Measurements from ENCODE around the gene ADRA2C.

Gene ADRA2C

DNA sequence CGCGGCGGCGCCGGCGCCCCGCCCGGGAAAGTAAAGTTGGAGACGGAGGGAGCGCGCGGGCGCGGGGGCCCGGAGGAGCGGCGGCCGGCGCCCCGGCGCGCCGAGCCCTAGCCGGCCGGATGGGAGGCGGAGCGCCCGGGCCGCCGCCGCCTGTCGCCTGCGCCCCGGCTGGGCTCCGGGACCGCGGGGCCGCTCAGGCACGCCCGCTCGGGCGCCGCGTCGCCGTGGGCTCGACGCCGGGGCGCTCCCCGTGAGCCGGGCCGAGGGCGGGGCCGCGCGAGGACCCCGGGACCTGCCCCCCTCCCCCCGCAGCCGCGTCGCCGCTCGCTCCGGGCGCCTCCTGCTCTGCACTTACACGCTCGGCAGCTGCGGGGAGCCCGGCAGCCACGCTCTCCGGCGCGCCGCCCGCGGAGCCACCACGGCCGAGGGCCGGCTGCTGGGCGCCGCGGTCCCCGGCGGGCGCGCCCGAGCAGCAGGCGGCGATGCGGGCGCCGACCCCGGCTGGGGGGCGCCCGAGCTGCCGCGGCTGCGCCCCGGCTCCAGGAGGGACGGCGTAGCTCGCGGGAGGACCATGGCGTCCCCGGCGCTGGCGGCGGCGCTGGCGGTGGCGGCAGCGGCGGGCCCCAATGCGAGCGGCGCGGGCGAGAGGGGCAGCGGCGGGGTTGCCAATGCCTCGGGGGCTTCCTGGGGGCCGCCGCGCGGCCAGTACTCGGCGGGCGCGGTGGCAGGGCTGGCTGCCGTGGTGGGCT lies at the start of gene ADRA2C:
Gene ADRA2C (plus strand): TSS at position 350 of the 749 bp plus-strand sequence. CDS start 222 bp downstream, at position 572.
- DNase-seq: peak in 1 of 2 donors; percentile 16

DNA sequence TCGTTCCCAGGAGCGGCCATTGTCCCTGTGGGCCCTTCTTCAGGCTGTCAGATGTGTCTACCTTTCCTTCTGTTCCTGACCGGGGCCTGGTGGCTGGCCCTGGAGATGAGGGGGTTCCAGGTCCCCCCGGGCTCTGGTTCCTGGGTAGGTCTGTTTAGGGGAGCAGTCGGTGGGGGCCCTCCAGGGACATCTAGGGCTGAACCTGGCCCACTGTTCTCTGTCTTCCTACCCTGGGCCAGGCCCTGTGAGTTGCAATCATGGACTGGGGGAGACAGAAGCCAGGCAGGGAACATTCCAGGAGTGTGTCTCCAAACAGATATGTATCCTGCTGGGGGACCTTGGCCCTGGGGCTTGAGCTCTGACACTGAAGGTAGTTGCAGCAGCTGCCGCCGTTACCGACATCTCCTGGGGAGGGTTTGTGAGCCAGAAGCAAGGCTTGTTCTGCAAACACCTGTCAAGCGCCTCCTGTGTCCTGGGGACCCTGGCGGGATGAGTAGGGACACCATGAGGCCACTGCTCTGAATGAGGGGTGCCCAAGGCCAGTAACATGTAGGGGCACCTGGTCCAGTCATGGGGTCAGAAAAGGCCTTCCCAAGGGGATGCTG lies 49.5 kb upstream of the ADRA2C start:
- no peak for DNase-seq

DNA sequence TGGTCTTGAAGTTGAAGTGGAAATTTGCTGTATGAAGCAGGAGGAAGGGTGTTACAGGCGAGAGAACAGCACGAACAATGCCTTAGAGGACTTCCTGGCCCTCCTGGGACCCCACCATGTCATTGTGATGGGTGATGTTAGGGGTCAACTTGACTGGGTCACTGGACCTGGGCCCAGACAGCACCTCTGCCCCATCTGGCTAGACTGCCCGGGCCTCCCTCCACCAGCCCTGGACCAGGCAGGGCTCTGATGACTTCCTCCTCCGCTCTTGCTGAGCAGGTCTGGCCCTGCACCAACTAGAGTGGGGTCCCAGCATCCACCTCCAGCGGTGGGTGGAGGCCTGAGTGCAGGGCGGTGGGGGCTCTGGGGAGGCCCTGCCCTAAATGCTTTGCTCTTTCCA lies 48.9 kb upstream of the ADRA2C start:
- DNase-seq: no peak

DNA sequence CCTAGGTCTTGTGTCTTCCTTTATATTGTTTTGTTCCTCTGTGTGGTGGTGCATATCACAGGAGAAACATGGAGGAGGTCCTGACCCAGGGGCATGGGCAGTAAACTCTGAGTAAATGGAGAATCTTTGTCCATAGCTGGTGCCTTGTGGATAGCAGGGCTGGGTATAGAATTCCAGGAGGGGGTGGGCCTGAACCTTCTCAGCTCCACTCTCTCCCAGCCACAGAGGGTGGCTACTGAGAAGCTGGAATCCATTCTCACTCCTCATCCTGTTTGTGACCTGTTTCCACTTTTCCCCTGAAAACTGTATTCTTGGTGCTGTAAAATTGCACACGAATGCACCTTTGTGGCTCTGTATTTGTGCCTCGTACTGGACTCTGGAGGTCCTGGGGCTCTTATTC lies 47.7 kb upstream of the ADRA2C start:
- DNase-seq: no peak

DNA sequence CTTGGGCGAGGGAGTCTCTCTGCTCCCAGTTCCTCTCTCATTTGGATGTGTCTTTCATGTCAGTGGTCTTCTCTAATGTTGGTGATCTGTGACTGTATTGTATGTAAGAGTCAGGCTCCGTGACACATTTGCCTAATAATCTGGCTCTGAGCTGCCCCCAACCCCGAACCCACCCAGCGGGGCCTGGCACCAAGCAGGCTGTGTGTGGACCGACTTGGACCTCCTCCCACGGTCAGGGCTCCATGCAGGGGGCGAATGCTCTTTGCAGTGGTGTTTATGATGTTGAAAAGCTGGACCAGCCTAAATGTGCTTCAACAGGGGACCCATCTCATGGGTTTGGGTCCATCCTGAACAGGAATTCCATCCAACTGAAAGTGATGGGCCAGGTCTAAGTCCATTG lies 47.0 kb upstream of the ADRA2C start:
- DNase-seq: no peak

DNA sequence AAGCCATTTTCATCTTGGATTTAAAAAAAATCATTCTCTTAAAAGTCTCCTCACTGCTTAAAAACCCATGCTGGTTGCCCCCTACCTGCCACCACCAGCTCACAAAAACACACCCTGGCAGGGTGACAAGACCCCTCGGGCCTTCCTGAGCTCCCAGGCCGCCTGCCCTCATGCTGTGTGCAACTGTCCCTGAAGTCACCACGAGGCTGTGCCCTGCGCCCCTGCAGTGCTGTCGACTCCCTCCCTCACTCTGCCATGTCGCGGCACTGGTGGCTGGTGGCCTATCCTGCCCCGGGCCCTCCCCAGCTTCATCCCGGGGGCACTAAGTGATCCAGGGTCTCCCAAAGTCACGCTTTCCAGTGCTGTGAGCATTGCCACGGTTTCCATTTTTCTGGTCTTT lies 46.3 kb upstream of the ADRA2C start:
- DNase-seq: no peak

DNA sequence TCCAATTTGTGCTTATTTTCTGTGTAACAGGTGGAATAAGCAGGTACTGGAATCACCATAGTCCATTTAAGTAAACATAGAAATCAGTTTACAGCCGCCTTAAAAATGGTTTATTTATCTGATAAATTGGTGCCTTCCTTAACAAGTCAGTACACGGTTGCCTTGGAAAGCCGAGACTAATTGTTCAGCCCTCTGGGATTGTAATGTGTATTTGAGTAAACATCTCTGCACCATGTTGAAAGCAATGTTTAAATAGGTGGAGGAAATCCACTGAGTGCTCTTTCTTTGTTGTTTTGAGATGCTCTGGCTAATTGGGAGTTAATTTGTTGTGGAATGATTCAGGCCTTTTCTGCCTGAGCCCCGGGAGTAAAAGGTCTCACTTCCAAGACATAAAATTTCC lies 45.7 kb upstream of the ADRA2C start:
- no peak for DNase-seq

DNA sequence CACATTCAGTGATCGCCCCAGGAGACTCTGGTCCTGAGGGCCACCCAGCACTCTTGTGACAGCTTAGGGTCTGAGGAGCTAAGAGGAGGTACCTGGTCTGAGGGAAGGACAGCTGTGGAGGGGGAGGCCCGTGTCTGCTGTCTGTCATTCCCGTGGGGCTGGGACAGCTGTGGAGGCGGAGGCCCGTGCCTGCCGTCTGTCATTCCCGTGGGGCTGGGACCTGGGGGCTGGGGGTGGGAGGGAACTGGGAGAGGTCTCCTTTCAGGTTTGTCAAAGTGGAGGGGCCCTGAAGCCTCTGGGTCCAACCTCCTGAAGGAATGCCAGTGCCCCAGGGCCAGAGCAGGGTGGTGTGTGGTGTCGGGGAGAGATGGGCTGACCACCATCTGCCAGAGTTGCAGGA lies 45.0 kb upstream of the ADRA2C start:
- no peak for DNase-seq

DNA sequence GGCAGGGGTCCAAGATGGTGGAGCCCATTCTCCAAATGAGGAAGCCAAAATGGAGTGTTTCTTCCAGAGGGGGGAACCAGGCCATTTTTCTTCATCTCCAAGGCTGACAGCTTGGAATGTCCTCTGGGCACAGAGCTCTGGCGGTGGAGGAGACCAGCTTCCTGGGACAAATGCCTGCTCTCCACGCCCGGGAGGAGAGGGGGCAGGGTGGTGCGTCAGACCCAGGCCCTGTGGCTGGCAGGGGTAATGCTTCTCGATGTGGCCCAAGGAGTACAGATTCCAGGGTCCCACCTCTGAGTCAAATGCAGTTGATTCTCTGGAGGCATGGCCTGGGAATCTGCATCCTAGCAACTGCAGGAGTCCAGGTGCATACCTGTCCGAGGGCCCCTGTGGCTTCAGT lies 44.6 kb upstream of the ADRA2C start:
- no peak for DNase-seq

DNA sequence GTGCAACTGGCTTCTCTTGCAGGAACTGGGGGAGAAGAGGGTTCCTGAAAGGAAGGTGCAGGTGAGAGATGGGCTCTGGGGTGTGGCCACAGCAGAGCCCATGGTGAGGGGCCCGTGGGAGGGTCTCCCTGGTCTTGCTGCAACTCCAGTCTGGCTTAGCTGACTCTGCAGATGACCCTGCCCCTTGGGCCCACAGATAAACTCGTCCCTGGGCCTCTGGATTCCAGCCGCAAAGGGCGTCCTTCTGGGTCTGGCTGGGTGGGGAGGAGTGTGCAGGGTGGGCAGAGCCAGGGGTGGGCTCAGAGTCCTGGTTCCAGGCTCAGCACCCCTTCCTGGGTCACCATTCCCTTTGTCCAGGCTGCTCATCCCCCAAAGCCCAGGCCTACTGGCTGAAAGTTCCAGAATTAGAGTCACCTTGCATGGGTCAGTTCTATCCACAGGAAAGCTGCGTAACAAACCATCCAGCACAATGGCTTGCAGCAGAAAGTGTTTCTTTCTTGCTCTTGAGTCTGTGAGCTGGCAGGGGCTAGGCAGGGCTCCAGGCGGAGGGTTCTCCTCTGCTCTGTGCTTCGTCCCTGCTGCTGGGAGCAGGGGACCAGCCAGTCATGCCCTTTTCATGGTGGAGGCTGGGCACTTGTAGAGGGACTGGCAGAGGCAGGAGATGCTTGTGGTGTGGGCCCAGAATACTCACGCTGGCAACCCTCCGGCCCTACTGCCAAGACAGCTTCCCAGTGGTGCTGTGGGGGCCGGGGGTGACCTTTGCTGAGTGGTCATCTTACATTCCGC lies 43.5 kb upstream of the ADRA2C start:
- no peak for DNase-seq

DNA sequence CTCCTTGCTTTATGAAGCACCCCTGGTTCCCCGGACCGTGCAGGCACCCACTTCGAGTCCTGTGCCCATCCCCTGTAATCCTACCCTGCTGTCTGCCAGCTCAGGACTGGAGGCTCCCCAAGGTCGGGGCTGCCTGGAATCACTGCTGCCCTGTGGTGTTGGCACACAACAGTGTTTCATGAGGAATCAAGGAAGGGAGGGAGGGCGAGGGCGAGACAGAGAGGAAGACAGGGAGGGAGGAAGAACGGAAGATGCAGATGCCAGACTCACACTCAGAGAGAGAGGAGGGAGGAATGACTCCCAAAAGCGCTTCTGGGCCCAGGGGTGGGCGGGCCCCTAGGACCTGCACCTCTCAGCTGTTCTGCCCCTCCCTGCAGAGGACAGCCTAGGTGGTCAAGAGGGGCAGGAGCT lies 42.9 kb upstream of the ADRA2C start:
- no peak for DNase-seq

DNA sequence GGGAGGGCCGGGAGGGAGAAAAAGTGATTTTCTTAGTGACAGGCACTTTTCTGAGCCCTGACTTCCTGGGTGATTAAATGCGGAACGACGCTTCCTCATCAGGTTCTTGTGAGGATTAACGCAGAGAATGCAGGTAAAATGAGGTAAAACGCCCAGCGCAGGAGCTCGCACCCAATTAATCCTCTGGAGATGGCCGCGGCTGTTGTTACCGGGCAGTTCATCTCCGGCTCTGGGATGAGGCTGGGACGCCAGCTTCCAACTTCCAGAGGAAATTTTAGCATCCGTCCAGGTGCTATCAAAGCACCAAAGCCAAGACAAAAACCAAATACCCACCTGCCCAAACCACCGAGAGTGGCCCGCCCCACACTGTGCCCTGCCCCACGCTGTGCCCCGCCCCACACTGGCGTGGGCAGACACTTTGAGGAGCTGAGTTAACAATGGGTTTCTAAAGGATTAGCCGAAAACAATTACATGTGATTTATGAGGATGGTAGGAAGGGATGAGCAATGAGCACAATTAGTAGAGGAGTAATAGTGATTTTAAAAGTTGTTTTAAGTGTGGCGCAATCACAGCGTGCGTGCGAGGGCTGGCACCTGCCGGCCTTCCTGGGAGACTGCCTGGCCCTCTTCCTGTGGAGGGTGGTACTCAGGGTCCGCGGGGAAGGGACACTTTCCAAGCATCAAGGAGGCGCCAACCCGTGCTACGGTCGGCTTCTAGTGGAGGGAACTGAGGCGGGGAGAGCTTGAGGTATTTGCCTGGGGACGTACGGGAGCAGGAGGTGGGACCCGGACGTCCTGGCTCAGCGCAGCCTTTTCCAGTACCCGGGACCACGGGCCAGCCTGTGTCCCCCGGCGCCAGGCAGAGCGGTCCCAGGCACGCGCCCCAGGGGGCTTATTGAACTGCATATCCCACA lies 41.6 kb upstream of the ADRA2C start:
- no peak for DNase-seq

DNA sequence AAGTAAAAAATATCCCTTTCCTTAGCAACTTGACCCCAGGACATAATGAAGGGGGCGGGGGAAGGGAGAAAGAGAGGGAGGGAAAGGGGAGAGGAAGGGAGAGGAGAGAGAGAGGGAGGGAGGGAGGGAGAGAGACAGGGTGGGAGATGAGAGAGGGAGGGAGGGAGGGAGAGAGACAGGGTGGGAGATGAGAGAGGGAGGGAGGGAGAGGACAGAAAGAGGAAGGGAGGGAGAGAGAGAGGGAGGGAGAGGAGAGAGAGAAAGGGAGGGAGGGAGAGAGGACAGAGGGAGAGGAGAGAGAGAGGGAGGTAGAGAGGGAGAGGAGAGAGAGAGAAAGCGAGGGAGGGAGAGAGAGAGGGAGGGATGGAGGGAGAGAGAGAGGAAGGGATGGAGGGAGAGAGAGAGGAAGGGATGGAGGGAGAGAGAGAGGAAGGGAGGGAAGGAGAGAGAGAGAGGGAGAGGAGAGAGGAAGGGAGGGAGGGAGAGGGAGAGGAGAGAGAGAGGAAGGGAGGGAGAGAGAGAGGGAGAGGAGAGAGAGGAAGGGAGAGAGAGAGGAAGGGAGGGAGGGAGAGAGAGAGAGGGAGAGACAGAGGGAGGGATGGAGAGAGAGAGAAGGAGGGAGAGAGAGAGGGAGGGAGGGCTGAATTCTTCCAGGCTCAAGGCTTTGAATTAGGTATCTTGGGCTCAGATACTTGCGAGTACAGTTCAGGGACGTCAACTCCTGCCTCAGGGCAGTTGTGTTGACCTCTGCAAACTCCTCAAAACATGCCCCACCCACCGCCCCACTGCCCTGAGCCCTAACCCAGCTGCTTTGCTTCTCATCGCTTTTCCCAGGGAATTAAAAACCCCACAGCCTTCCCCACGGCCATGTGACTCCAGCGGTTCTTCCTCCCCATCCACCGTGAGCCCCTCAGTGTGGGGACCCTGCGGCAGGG lies 40.0 kb upstream of the ADRA2C start:
- DNase-seq: no peak

DNA sequence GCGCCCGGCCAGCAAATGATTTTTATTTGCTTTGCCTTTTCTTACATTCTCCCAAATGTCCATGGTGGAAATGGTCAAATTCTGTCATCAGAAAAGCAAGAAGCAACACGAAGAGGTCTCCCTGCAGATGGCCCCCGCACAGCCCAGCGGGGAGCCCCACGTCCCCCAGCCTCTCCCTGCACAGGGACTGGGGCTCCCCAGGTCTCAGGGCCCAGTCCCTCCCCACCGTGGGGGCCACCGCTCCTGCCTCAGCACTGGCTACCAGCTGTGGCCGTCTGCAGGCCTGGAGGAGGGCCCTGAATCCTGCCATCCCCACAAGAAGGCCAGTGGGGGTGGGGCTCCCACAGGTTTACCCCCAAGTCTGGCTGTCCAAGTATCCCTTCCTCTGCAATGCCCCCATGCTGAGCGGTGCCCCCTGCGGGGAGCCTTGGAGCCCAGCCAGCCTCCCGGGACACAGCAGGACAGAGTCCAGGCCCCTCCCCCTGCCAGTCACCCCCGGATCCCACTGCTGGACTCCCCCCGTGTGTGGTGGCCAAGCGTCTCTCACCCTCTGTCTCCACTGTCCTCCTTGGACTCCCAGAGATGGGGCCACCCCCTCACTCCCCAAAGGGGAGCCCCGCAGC lies 38.2 kb upstream of the ADRA2C start:
- DNase-seq: no peak

DNA sequence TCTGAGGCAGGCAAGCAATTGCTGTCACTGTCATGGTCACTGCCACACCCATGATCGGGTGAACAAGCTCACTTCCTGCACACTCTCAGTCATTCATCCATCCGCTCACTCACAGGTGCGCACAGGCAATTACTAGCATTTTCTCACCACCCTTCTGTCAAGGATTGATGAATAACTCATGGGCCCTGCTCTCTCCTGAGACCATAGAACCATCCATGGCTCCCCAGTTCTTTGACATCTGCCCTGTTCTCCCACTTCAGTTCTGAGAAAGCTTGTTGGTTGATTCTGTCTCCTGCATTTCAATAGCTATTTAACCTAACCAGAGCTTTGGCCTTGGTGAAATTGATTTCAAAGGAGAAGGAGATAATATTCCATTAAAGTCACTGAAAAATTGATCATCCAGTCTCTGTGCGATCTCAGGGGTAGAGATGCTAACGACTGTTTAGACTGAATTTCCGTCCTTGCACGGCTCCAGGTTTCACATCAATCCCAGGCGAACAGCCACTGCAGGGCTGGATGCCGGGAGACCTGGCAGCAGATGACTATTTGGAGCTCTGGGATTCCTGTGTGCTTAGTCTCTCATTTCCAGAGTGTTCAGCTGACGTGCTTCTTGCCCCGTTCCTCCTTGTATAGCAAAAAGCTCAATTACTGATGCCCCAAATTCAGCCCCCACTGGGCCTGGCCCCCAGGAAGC lies 36.9 kb upstream of the ADRA2C start:
- DNase-seq: no peak

DNA sequence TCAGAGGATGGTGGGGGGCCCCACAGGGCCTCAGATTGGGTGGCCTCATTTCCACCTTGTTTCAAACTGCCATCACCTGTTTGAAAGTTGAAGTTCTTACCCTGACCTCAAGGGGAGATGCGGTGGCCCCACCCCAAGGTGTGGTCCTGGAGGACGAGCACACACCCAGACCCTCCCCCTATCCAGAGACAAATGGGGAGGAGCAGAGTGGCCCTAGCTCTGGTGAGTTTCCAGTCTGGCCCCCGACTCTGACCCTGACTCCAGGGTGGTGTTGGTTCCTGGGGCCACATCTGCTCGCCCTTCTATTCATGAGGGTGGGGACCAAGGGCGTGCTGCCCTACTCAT lies 36.3 kb upstream of the ADRA2C start:
- no peak for DNase-seq

DNA sequence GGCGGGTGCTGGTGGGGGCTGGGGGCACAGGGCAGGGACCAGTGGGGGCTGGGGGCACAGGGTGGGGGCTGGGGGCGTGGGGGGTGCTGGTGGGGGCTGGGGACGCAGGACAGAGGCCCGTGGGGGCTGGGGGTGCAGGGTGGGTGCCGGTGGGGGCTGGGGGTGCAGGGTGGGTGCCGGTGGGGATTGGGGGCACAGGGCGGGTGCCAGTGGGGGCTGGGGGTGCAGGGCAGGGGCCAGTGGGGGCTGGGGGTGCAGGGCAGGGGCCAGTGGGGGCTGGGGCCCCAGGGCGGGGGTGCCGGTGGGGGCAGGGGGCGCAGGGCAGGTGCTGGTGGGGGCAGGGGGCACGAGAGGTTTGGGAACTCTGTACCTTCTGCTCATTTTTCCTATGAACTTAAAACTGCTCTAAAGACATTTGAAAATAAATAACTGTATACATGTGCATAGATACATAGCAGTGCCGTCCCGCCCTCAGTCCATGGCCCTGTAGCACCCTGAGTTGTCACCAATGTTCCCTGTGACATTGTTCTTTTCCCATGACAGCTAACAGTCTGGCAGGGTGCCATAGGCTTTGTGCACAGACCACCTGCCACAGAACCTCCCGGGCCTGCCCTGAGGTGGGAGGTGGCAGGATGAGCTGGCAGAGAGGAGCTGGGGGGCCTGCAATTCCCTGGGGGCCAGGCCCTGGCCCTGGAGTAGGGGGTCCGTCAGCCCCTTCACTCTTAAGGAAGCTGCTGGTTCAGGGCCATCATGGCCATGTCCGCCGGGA lies 35.6 kb upstream of the ADRA2C start:
- DNase-seq: no peak

DNA sequence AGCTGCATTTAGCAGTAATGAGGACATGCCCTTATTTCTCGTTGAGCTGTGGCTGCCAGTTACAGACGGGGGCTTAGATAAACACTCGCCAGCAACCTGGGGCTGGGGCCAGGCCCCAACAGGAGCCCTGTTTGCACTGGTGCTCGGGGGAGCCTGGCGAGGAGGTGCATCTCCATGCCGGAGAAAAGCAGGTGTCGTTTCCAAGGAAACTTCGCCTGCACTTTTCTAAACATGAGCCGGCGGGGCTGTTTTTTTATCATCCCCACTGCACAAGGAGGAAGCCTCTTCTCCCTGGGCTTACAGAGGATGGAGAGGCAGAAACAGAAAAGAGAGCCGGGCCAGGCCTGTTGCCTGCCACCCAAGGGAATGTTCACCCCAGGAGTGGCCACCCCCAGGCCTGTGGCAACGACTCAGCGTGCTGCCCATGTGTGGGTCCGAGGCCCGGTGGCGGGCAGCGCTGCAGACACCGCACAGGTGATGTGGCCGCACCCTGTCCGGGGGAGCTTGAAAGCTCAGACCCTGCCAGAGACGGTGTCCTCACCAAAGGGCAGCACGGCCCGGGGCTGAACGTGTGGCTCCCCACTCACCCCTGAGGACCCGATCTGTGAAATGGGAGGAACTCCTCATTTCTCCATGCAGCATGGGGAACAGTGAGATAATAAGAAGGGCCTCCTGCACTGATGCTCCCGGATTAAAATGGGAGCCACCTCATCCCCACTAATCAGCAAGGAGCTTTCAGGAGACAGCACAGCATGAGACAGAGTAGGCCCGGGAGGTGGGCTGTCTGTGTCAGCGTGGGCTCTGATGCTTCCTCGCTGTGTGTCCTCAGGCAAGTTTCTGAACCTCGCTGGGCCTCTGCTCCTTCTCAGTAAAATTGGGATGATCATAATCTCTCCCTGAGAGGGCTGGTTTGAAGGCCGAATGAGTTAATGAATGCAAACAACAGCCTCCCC lies 33.8 kb upstream of the ADRA2C start:
- no peak for DNase-seq

DNA sequence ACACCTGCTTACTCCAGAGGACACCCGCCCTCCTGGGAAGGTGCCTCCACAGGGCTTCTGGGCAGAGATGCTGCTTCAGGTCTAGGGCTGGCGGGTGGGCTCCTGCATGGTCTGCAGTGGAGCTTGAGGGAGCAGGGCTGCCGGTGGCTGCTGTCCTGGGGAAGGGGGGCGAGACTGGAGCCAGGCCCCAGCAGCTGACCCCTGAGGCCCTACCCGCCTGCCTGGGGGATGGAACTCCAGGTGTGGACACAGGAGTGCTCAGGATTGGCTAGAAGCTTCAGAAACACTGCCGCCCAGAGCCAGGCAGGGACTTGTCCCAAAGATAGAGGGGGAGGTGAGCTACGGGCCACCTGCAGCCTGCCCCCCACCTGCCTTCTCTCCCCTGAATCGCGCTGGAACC lies 33.0 kb upstream of the ADRA2C start:
- DNase-seq: no peak

Measured in stimulated activated CD4-positive, alpha-beta T cell treated with anti-CD3 and anti-CD28 coated beads, Interleukin-2, amount 100 ng/mL, for 24 hours (primary cell).